A673 (cell line): ENCODE measurements around the gene TTLL5. TPM values are rescaled to one million over a fixed set of nuclear protein-coding genes. Genes with fewer than 3 reads are reported as not detected.

Experiments used
- BruUV-seq: library from RNA; stranded (reverse); fragments of 400-500 nt; replicated peaks from 2 replicates; lab custom pipeline; 2021; lab: Mats Ljungman, UMichigan
- CTCF ChIA-PET: fragments of 300-600 bp; sonication (Branson Sonifier 250); formaldehyde crosslinking; loops from one replicate; lab custom pipeline; 2022; ENCODE audit warnings: antibody characterized with exemption; lab: Charles Lee
- POLR2A ChIA-PET: fragments of 300-600 bp; sonication (Branson Sonifier 250); formaldehyde crosslinking; loops from one replicate; lab custom pipeline; 2022; ENCODE audit warnings: antibody characterized with exemption; ENCODE audit not compliant: low non-redundant PET; lab: Charles Lee
- DNase-seq: peaks from one replicate; pipeline ENCODE4 v3.0.0-alpha.2; 2015; ENCODE audit warnings: low spot score
- H3K27ac ChIP-seq: fragments of 200-600 bp; sonication (generic); 2 replicates; pipeline ENCODE4 v1.5.1; 2016; ENCODE audit warnings: mixed run types, low read depth, mild to moderate bottlenecking, mixed read lengths, antibody characterized with exemption, low read length; ENCODE audit not compliant: poor library complexity, severe bottlenecking
- H3K27me3 ChIP-seq: fragments of 200-600 bp; sonication (generic); replicated peaks from 2 replicates; pipeline ENCODE4 v1.6.1; 2017; ENCODE audit warnings: mixed run types, low read depth, mild to moderate bottlenecking, mixed read lengths, antibody characterized with exemption, low read length; ENCODE audit not compliant: insufficient read depth, poor library complexity
- H3K36me3 ChIP-seq: fragments of 200-600 bp; sonication (generic); 2 replicates; pipeline ENCODE4 v1.6.1; 2016; ENCODE audit warnings: mixed run types, mild to moderate bottlenecking, mixed read lengths, antibody characterized with exemption, low read length; ENCODE audit not compliant: insufficient read depth, poor library complexity, severe bottlenecking
- H3K4me1 ChIP-seq: fragments of 200-600 bp; sonication (generic); 2 replicates; pipeline ENCODE4 v1.6.1; 2017; ENCODE audit warnings: mixed run types, mild to moderate bottlenecking, mixed read lengths, antibody characterized with exemption, low read length; ENCODE audit not compliant: insufficient read depth, poor library complexity, severe bottlenecking
- H3K4me3 ChIP-seq: fragments of 200-600 bp; sonication (generic); 2 replicates; pipeline ENCODE4 v1.5.1; 2016; ENCODE audit warnings: low read depth, mixed run types, mild to moderate bottlenecking, mixed read lengths, low read length; ENCODE audit not compliant: poor library complexity, severe bottlenecking
- H3K9me3 ChIP-seq: fragments of 200-600 bp; sonication (generic); 2 replicates; pipeline ENCODE4 v1.6.1; 2016; ENCODE audit warnings: mixed run types, low read depth, mild to moderate bottlenecking, mixed read lengths, antibody characterized with exemption, low read length; ENCODE audit not compliant: poor library complexity, severe bottlenecking
- EZH2 ChIP-seq: fragments of 200-600 bp; sonication (generic); IDR thresholded peaks from 2 replicates; pipeline ENCODE4 v1.6.1; 2017; ENCODE audit warnings: borderline replicate concordance, low read depth, mild to moderate bottlenecking, mixed read lengths, antibody characterized with exemption, low read length; ENCODE audit not compliant: poor library complexity, severe bottlenecking
- intact Hi-C: fragments of 100-400 bp; cut with micrococcal nuclease; formaldehyde crosslinking; loops from one replicate; pipeline ENCODE4 v1.10.0; 2022; ENCODE audit not compliant: unreplicated experiment
- total RNA-seq: library from RNA; stranded (reverse); gene quantifications from 2 replicates; pipeline ENCODE4 v1.2.3, GENCODE V29; 2021
- TF ChIP-seq, protein P1 (sequence below): fragments of 300-800, 200-600 bp; sonication (generic); conservative IDR thresholded peaks from 2 replicates; pipeline ENCODE4 v1.5.1; 2017; ENCODE audit warnings: low read depth, mild to moderate bottlenecking, antibody characterized with exemption, low read length, moderate library complexity, mixed read lengths

The TTLL5 gene
- total RNA-seq, 1 experiment from 2014 or later: 56.7 TPM

- peaks cover 42% of the 10 kb centered on the region for H3K36me3 ChIP-seq
Observed at GRCh38 chr14:75648066-75648838, 12.8 kb upstream of the TTLL5 start.

GRCh38 chr14:75649337-75649736 lies 11.7 kb upstream of the TTLL5 start:
- H3K36me3 ChIP-seq: peaks cover 51% of the 10 kb centered on the region
- DNase-seq: no peak
- no peak overlapping the region for H3K27ac ChIP-seq
- H3K4me3 ChIP-seq: no peak overlapping the region
- no TSS peak for BruUV-seq
- CTCF ChIA-PET: no interaction called here
- H3K9me3 ChIP-seq: no peaks in the 10 kb centered on the region
- intact Hi-C loops: no loop called here
- POLR2A ChIA-PET: no interaction called here
- H3K27me3 ChIP-seq: no peaks in the 10 kb centered on the region
- TF ChIP-seq, protein P1, sequence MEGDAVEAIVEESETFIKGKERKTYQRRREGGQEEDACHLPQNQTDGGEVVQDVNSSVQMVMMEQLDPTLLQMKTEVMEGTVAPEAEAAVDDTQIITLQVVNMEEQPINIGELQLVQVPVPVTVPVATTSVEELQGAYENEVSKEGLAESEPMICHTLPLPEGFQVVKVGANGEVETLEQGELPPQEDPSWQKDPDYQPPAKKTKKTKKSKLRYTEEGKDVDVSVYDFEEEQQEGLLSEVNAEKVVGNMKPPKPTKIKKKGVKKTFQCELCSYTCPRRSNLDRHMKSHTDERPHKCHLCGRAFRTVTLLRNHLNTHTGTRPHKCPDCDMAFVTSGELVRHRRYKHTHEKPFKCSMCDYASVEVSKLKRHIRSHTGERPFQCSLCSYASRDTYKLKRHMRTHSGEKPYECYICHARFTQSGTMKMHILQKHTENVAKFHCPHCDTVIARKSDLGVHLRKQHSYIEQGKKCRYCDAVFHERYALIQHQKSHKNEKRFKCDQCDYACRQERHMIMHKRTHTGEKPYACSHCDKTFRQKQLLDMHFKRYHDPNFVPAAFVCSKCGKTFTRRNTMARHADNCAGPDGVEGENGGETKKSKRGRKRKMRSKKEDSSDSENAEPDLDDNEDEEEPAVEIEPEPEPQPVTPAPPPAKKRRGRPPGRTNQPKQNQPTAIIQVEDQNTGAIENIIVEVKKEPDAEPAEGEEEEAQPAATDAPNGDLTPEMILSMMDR: no peak
- TF ChIP-seq EZH2: no peak
- H3K4me1 ChIP-seq: no peaks in the 10 kb centered on the region

More at GRCh38 chr14:75648066-75648838, 12.8 kb upstream of the TTLL5 start:
- no peak for TF ChIP-seq EZH2
- TF ChIP-seq, protein P1: no peak
- CTCF ChIA-PET: no interaction called here
- Histone ChIP-seq H3K27ac (no peak overlapping the region), H3K4me1 (no peaks in the 10 kb centered on the region), H3K4me3 (no peak overlapping the region), H3K9me3 (no peaks in the 10 kb centered on the region), H3K27me3 (no peaks in the 10 kb centered on the region)
- BruUV-seq: no TSS peak
- no peak for DNase-seq
- intact Hi-C loops: no loop called here
- POLR2A ChIA-PET: no interaction called here

- Histone ChIP-seq H3K27ac (no peak overlapping the region), H3K27me3 (no peaks in the 10 kb centered on the region), H3K4me1 (no peaks in the 10 kb centered on the region), H3K4me3 (no peak overlapping the region), H3K9me3 (no peaks in the 10 kb centered on the region), H3K36me3 (peaks cover 56% of the 10 kb centered on the region)
- intact Hi-C loops: loop anchor here (5.0 kb wide), 1 partner anchor 72 kb away; the partner anchor contains the start of gene FLVCR2
- no TSS peak for BruUV-seq
- no peak for DNase-seq
- POLR2A ChIA-PET: no interaction called here
- TF ChIP-seq, protein P1: no peak
- no peak for TF ChIP-seq EZH2
- CTCF ChIA-PET: no interaction called here
Observed at GRCh38 chr14:75649773-75650172, 11.3 kb upstream of the TTLL5 start.
